ENCODE measurements around the gene TLR8.

The TLR8 gene

GRCh38 chrX:12972243-12972642, 65.8 kb downstream of the TLR8 start:
- TF ChIP-seq, protein P1, sequence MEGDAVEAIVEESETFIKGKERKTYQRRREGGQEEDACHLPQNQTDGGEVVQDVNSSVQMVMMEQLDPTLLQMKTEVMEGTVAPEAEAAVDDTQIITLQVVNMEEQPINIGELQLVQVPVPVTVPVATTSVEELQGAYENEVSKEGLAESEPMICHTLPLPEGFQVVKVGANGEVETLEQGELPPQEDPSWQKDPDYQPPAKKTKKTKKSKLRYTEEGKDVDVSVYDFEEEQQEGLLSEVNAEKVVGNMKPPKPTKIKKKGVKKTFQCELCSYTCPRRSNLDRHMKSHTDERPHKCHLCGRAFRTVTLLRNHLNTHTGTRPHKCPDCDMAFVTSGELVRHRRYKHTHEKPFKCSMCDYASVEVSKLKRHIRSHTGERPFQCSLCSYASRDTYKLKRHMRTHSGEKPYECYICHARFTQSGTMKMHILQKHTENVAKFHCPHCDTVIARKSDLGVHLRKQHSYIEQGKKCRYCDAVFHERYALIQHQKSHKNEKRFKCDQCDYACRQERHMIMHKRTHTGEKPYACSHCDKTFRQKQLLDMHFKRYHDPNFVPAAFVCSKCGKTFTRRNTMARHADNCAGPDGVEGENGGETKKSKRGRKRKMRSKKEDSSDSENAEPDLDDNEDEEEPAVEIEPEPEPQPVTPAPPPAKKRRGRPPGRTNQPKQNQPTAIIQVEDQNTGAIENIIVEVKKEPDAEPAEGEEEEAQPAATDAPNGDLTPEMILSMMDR (IDR thresholded peaks at IDR 0.05; ENCODE audit: insufficient read depth, low read length, poor library complexity, severe bottlenecking), result no peak
- peak overlapping the region; percentile 47 for H3K4me3 ChIP-seq (replicated peaks; ENCODE audit: low read depth, low read length)
- no peaks in the 10 kb centered on the region; the same call in 1 of the 2 replicates for H3K36me3 ChIP-seq (ENCODE audit: control insufficient read depth, insufficient read depth, low read length)
- no peaks in the 10 kb centered on the region for H3K27me3 ChIP-seq (replicated peaks; ENCODE audit: control insufficient read depth, insufficient read depth, low read length)
- no peak for DNase-seq (ENCODE audit: extremely low read depth, insufficient read length)
